HepG2 (cell line): ENCODE measurements around the gene CDH1. TPM values are rescaled to one million over a fixed set of nuclear protein-coding genes. Genes with fewer than 3 reads are reported as not detected.

Experiments used
- ARNTL ChIP-seq: sonication (generic); formaldehyde crosslinking; IDR thresholded peaks from 2 replicates; pipeline ENCODE4 v1.4.0; 2020; ENCODE audit warnings: mild to moderate bottlenecking, missing genetic modification reagents
- CREB3 ChIP-seq: sonication (generic); formaldehyde crosslinking; IDR thresholded peaks from 2 replicates; pipeline ENCODE4 v1.5.0; 2020; ENCODE audit warnings: missing genetic modification reagents
- FOXC1 ChIP-seq: sonication (generic); formaldehyde crosslinking; IDR thresholded peaks from 2 replicates; pipeline ENCODE4 v1.8.0; 2022; ENCODE audit warnings: mild to moderate bottlenecking, missing genetic modification reagents, borderline replicate concordance
- FOXP1 ChIP-seq, 2 experiments: fragments of 450-650 bp in 1 of 2; IDR thresholded peaks; 2 replicates each; pipeline ENCODE4 v1.6.1; 2017 to 2018; ENCODE audit warnings: antibody characterized with exemption in 1 of 2
- HES4 ChIP-seq: sonication (generic); formaldehyde crosslinking; IDR thresholded peaks from 2 replicates; pipeline ENCODE4 v1.9.0; 2021; ENCODE audit warnings: mild to moderate bottlenecking, missing genetic modification reagents, borderline replicate concordance
- HMGA1 ChIP-seq: sonication (generic); formaldehyde crosslinking; conservative IDR thresholded peaks from 2 replicates; pipeline ENCODE4 v1.4.0; 2020; ENCODE audit warnings: missing genetic modification reagents
- HOXA5 ChIP-seq: sonication (generic); formaldehyde crosslinking; IDR thresholded peaks from 2 replicates; pipeline ENCODE4 v1.4.0; 2020; ENCODE audit warnings: missing genetic modification reagents
- KAT2B ChIP-seq: fragments of 150-350 bp; IDR thresholded peaks from 2 replicates; pipeline ENCODE4 v1.6.1; 2014; ENCODE audit warnings: low read depth, low read length, borderline replicate concordance
- MEIS2 ChIP-seq: sonication (generic); formaldehyde crosslinking; IDR thresholded peaks from 2 replicates; pipeline ENCODE4 v1.9.0; 2021; ENCODE audit warnings: mild to moderate bottlenecking, missing genetic modification reagents
- MXD1 ChIP-seq: sonication (generic); formaldehyde crosslinking; IDR thresholded peaks from 2 replicates; pipeline ENCODE4 v1.4.0; 2020; ENCODE audit warnings: mild to moderate bottlenecking, missing genetic modification reagents
- NFE2L1 ChIP-seq: sonication (generic); formaldehyde crosslinking; IDR thresholded peaks from 2 replicates; pipeline ENCODE4 v1.4.0; 2020; ENCODE audit warnings: missing genetic modification reagents, mild to moderate bottlenecking, borderline replicate concordance
- PAWR ChIP-seq: sonication (generic); formaldehyde crosslinking; IDR thresholded peaks from 2 replicates; pipeline ENCODE4 v1.4.0; 2020; ENCODE audit warnings: missing genetic modification reagents, mild to moderate bottlenecking, borderline replicate concordance
- PLSCR1 ChIP-seq: sonication (generic); formaldehyde crosslinking; IDR thresholded peaks from 2 replicates; pipeline ENCODE4 v1.5.0; 2020; ENCODE audit warnings: missing genetic modification reagents, mild to moderate bottlenecking, borderline replicate concordance
- PRDM15 ChIP-seq: sonication (generic); formaldehyde crosslinking; IDR thresholded peaks from 2 replicates; pipeline ENCODE4 v1.4.0; 2020; ENCODE audit warnings: missing genetic modification reagents
- SMAD1 ChIP-seq: sonication (generic); formaldehyde crosslinking; IDR thresholded peaks from 2 replicates; pipeline ENCODE4 v1.4.0; 2020; ENCODE audit warnings: missing genetic modification reagents, low read depth, mild to moderate bottlenecking, borderline replicate concordance
- TCF12 ChIP-seq, 2 experiments: fragments of 450-650 bp in 1 of 2; sonication (generic) in 1 of 2; formaldehyde crosslinking in 1 of 2; IDR thresholded peaks; 2 replicates each; pipeline versions ENCODE4 v1.6.1 to v1.8.0; 2017 to 2022; ENCODE audit warnings: antibody characterized with exemption in 1 of 2, mild to moderate bottlenecking in 1 of 2, missing genetic modification reagents in 1 of 2, moderate library complexity in 1 of 2
- WIZ ChIP-seq: sonication (generic); formaldehyde crosslinking; IDR thresholded peaks from 2 replicates; pipeline ENCODE4 v1.5.1; 2020; ENCODE audit warnings: mild to moderate bottlenecking, missing genetic modification reagents
- YY1 ChIP-seq: IDR thresholded peaks from 2 replicates; pipeline ENCODE4 v1.6.1; 2011; ENCODE audit warnings: low read length, low read depth, moderate library complexity, mild to moderate bottlenecking; ENCODE audit not compliant: insufficient read depth, insufficient replicate concordance
- ZNF225 ChIP-seq: sonication (generic); formaldehyde crosslinking; IDR thresholded peaks from 2 replicates; pipeline ENCODE4 v1.4.0; 2020; ENCODE audit warnings: mild to moderate bottlenecking, missing genetic modification reagents
- ZNF431 ChIP-seq: sonication (generic); formaldehyde crosslinking; IDR thresholded peaks from 2 replicates; pipeline ENCODE4 v1.9.0; 2022; ENCODE audit warnings: missing genetic modification reagents, low read depth, mild to moderate bottlenecking, borderline replicate concordance
- ZNF550 ChIP-seq: sonication (generic); formaldehyde crosslinking; IDR thresholded peaks from 2 replicates; pipeline ENCODE4 v1.4.0; 2020; ENCODE audit warnings: mild to moderate bottlenecking, missing genetic modification reagents, borderline replicate concordance
- ZNF674 ChIP-seq: sonication (generic); formaldehyde crosslinking; IDR thresholded peaks from 2 replicates; pipeline ENCODE4 v1.5.0; 2020; ENCODE audit warnings: low read depth, mild to moderate bottlenecking, missing genetic modification reagents
- ZNF7 ChIP-seq: IDR thresholded peaks from 2 replicates; pipeline ENCODE4 v1.6.1; 2016; ENCODE audit warnings: missing biosample characterization, missing genetic modification reagents
- polyA plus RNA-seq, 8 experiments: library from polyadenylated mRNA; depleted of rRNA in 3 of 8; stranded (reverse) in 7 of 8; unstranded in 1 of 8; fragments of >200 nt; fragmentation: Illumina TruSeq in 4 of 8; extraction: Trizol in 4 of 8; gene quantifications; 2 replicates each; pipeline versions ENCODE4 v1.2.1 to v1.2.3, GENCODE V29; 2011 to 2016; ENCODE audit warnings: low read depth in 4 of 8, missing spikeins in 1 of 8, mixed read lengths in 1 of 8; ENCODE audit not compliant: insufficient read depth in 1 of 8
- total RNA-seq, 5 experiments: library from RNA; depleted of rRNA; stranded (reverse); fragments of >200 nt; fragmentation: Illumina TruSeq; extraction: Trizol; gene quantifications; 2 replicates each; pipeline ENCODE4 v1.2.3, GENCODE V29; 2016; ENCODE audit warnings: low read depth in 1 of 5

CDH1 gene
- total and polyA plus RNA-seq, 2 of the 13 experiments (the other 11 are each of a cell fraction or from before 2014, with no cell fraction given), result 0.95 to 9.8 TPM

- TF ChIP-seq PRDM15 (CRISPR knock-in tag), result no peak
- no peak for TF ChIP-seq ZNF550
- peak; percentile 22; the same call in 1 of the 2 replicates for TF ChIP-seq KAT2B
- TF ChIP-seq SMAD1 (CRISPR knock-in tag), result peak; percentile 72; the same call in 1 of the 2 replicates
- TF ChIP-seq YY1, result peak; percentile 100
- no peak for TF ChIP-seq CREB3 (CRISPR knock-in tag)
- peak; percentile 33; the same call in 1 of the 2 replicates for TF ChIP-seq ZNF674 (CRISPR knock-in tag)
- peak; percentile 94 for TF ChIP-seq FOXC1 (CRISPR knock-in tag)
- TF ChIP-seq HOXA5 (CRISPR knock-in tag), result peak; percentile 81
- peak; percentile 23; the same call in 1 of the 2 replicates for TF ChIP-seq MEIS2
- TF ChIP-seq NFE2L1 (CRISPR knock-in tag), result 0 out of 2 replicates have a peak, but pooled peaks have one; percentile 28
- peak; percentile 98; the same call in 1 of the 2 replicates for TF ChIP-seq PAWR (CRISPR knock-in tag)
- no peak for TF ChIP-seq HMGA1 (CRISPR knock-in tag)
- TF ChIP-seq ARNTL, result peak; percentile 81
- TF ChIP-seq PLSCR1 (CRISPR knock-in tag), result no peak
- TF ChIP-seq ZNF7 (CRISPR knock-in tag), result peak; percentile 28; the same call in 1 of the 2 replicates
- peak; percentile 27; the same call in 1 of the 2 replicates for TF ChIP-seq HES4 (CRISPR knock-in tag)
- TF ChIP-seq ZNF225 (CRISPR knock-in tag), result peak; percentile 84
- peak; percentile 53; the same call in 1 of the 2 replicates for TF ChIP-seq ZNF431 (CRISPR knock-in tag)
- no peak for TF ChIP-seq FOXP1 (IDR thresholded peaks at IDR 0.05)
- TF ChIP-seq FOXP1 (CRISPR knock-in tag; IDR thresholded peaks at IDR 0.05), result no peak
- peak; percentile 88 for TF ChIP-seq MXD1
- peak; percentile 94 for TF ChIP-seq WIZ (CRISPR knock-in tag)
- TF ChIP-seq TCF12 (IDR thresholded peaks at IDR 0.05), result no peak
- TF ChIP-seq TCF12 (CRISPR knock-in tag; IDR thresholded peaks at IDR 0.05), result 0 out of 2 replicates have a peak, but pooled peaks have one; percentile 43
Observed at GRCh38 chr16:68843482-68844210, 106.6 kb downstream of the CDH1 start, which contains the start of gene TANGO6 (continued).
